Epithelial cell of esophagus (primary cell): Measurements from ENCODE around the gene GNAZ.
"Not testable (repeated sequence)": the region's sequence is repeated elsewhere in the genome, so short reads cannot be mapped to it uniquely, and the experiment has no call there.

ENCODE experiments used
- DNase-seq: peaks from one replicate; pipeline ENCODE4 v3.0.0; 2010; ENCODE audit warnings: low read depth
- H3K4me3 ChIP-seq: 2 replicates; pipeline ENCODE4 v1.5.1; 2011; ENCODE audit warnings: mild to moderate bottlenecking, low read length, control low read depth
- TF ChIP-seq, protein P1 (sequence below): IDR thresholded peaks from 2 replicates; pipeline ENCODE4 v1.5.1; 2011; ENCODE audit warnings: low read depth, mild to moderate bottlenecking, low read length, control low read depth, inconsistent platforms; ENCODE audit not compliant: insufficient read depth; ENCODE audit errors: missing control alignments

Gene GNAZ

DNA sequence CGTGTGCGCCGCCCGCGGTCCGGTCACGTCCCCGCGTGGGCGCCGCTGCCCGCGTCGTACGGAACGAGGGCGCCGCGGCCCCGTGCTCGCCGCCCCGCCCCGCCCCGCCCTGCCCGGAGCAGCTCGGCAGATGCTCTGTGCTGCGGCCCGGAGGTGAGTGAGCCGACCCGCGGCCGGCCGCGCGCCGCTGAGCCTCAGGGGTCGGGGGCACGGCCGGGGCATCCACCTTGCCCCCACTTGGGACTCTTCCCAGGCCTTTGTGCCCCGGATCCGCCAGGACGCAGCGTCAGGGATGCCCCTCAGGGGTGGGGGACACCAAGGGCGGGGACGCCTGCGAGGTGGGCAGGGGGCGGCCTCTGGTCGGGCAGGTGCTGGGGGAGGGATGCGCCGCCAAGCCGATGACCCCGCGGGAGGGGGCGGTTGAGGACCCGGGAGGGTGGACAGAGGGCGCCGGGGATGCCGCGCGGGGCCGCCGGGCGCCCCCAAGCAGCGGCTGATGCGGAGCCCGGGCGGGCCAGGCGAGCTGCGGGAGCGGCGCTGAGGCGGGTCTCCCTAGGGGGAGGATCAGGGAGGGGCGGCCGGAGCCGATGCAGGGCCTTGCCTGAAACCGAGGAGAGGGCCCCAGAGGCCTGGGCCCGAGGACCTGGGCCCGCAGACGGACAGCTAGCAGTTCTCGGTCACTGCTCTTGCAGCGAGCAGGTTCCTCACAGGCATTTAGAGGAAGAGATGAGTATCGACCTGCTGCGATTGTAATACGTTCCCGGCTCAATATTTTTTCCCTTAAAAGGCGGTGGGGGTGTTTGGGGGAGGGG, at the start of gene GNAZ:
GNAZ (plus strand) TSS at position 102 of the 812 bp plus-strand sequence. CDS start 25,177 bp downstream, outside the sequence.
- H3K4me3 ChIP-seq, result peak within 1 kb of the TSS; percentile 40
- no peak for DNase-seq
- TF ChIP-seq, protein P1, sequence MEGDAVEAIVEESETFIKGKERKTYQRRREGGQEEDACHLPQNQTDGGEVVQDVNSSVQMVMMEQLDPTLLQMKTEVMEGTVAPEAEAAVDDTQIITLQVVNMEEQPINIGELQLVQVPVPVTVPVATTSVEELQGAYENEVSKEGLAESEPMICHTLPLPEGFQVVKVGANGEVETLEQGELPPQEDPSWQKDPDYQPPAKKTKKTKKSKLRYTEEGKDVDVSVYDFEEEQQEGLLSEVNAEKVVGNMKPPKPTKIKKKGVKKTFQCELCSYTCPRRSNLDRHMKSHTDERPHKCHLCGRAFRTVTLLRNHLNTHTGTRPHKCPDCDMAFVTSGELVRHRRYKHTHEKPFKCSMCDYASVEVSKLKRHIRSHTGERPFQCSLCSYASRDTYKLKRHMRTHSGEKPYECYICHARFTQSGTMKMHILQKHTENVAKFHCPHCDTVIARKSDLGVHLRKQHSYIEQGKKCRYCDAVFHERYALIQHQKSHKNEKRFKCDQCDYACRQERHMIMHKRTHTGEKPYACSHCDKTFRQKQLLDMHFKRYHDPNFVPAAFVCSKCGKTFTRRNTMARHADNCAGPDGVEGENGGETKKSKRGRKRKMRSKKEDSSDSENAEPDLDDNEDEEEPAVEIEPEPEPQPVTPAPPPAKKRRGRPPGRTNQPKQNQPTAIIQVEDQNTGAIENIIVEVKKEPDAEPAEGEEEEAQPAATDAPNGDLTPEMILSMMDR, result no peak

DNA sequence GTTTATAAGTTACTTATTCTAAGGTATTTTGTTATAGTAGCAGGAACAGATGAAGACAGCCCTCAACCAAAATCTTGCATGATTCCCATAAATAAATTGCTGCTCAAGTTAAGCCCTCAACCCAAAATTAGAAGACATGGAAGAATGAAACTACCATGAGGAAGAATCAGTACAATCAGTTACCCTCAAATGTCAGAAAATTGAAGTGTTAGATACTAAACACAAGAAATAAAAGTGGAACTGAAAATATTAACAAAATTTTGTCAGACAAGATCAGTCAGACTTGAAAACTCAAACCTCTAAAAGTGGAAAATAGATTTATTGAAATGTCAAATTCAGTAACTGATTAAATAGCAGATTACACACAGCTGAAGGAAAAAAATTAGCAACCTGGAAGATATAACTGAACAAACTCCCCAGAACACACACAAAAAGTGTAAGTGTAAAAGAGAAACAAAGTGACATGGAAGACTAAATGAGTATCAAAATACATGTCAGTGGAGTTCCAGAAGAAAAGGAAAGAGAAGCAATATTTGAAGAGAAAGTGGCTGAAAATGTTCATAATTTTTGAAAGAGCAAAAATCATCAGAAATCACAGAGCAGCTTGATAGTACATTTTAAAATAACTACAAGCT, 49.5 kb upstream of the GNAZ start:
- no peak for DNase-seq
- no peak overlapping the region for H3K4me3 ChIP-seq
- TF ChIP-seq, protein P1, result no peak

DNA sequence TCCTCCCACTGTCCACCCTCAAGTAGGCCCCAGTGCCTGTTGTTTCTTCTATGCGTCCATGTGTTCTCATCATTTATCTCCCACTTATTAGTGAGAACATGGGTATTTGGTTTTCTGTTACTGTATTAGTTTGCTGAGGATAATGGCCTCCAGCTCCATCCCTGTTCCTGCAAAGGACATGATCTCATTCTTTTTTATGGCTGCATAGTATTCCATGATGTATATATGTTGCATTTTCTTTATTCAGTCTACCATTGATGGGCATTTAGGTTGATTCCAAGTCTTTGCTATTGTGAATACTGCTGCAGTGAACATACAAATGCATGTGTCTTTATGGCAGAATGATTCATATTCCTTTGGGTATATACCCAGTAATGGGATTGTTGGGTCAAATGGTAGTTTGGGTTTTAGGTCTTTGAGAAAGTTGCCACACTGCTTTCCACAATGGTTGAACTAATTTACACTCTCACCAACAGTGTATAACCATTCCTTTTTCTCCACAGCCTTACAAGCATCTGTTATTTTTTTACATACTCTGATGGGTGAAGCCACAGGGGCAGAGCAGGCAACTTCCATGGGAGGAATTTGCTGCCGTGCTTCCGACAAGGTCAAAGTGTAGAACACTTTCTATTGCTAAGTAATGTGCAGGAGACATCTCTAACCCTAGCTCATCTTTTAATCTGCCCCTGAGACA, 48.5 kb upstream of the GNAZ start:
- not testable (repeated sequence) for DNase-seq, H3K4me3 ChIP-seq

DNA sequence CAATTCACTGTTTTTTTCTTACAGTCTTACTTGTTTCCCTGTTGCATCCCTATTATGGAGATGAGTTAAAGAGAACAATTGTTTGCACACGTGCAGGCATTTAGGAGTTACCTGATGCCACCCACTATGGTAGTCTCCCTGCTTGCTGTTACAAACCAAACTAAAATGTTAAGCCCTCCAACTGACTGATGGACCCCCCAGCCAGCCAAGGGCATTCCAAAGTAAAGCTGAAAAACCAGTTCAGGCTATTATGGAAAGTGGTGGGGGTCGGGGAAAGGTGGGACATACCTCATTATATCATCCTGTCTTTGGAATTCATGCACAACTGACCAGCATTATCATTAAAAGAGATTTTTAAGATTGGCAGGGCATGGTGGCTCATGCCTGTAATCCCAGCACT, 47.0 kb upstream of the GNAZ start:
- TF ChIP-seq, protein P1, result no peak

DNA sequence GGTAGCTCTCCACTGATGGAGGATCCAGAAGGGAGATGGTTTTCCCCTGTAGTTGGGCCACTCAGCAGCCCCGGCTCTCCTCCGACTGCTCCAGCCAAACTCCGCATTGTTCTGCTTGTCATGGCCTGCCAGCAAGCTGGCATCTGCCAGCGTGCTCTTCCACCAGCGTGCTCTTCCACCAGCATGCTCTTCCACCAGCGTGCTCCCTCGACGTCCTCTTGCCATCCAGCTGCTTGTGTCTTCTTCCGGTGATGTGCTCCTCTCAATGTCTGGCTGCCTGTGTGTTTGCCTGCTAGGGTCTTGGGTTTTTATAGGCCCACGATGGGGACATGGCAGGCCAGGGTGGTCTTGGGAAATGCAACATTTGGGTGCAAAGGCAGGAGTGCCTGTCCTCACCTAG, 43.5 kb upstream of the GNAZ start:
- TF ChIP-seq, protein P1, result no peak
- H3K4me3 ChIP-seq, result no peak overlapping the region
- no peak for DNase-seq

More for the DNA sequence above, 47.0 kb upstream of the GNAZ start:
- no peak for DNase-seq
- H3K4me3 ChIP-seq, result no peak overlapping the region

DNA sequence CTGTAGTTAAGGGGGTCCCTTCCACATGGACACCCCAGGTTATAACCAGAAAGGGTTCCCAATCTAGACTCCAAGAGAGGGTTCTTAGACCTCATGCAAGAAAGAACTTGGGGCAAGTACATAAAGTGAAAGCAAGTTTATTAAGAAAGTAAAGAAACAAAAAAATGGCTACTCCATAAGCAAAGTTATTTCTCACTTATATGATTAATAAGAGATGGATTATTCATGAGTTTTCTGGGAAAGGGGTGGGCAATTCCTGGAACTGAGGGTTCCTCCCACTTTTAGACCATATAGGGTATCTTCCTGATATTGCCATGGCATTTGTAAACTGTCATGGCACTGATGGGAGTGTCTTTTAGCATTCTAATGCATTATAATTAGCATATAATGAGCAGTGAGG, 42.5 kb upstream of the GNAZ start:
- H3K4me3 ChIP-seq, result not testable (repeated sequence)

DNA sequence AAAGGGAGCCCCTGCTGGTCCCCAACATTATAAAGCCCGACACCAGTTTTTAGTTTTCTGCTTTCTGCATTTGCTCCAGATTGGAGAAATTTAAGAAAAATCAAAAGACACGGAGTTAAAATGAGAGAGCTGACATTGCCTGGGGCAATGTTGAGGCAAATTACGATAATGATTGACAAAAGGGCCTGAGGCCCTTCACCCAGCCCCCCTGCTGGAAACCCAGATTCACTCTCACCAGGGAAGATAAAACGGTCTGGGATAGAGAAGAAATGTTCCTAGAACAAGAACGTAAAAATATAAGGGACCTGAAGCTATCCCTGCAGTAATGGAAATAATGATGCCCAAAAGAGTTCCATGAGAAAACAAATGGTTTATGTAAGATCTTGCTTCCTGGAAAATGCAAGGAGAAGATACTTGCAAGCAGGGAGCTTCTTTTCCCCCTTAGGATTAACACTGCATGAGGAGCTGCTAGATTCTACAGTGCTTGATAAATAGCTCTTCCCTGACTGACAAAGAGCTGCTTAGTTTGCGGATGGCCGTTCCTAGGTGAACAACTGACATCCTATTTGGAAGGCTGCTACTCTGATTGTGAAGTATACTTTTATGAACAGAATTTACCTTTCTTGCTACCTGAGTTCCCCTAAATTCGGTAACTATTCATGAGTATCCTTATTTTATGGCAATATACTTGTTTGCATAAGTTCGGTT, 40.6 kb upstream of the GNAZ start:
- no peak overlapping the region for H3K4me3 ChIP-seq
- no peak for DNase-seq
- TF ChIP-seq, protein P1, result no peak

More for the DNA sequence above, 42.5 kb upstream of the GNAZ start:
- not testable (repeated sequence) for DNase-seq
